ENCODE measurements around the gene WDR27.

DNA sequence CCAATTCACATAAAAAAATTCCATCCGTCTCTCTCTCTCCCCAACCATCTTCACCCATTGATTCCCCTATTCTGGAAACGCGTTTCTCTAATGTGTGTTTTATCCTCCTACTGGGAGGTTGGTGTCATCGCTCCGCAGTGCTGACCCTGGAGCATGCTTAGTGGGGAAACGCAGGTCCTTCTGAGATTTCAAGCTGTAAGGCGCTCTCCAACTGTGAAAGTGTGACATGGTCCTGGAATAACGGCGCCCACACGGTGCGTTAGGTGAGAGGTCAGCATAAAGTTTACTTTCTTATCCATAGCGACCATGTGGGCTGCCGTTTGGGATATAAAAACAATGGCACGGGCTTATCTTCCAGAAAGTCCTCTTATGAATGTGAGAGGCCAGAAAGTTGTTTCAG, 123.9 kb downstream of the WDR27 start:
- TF ChIP-seq, protein P1, sequence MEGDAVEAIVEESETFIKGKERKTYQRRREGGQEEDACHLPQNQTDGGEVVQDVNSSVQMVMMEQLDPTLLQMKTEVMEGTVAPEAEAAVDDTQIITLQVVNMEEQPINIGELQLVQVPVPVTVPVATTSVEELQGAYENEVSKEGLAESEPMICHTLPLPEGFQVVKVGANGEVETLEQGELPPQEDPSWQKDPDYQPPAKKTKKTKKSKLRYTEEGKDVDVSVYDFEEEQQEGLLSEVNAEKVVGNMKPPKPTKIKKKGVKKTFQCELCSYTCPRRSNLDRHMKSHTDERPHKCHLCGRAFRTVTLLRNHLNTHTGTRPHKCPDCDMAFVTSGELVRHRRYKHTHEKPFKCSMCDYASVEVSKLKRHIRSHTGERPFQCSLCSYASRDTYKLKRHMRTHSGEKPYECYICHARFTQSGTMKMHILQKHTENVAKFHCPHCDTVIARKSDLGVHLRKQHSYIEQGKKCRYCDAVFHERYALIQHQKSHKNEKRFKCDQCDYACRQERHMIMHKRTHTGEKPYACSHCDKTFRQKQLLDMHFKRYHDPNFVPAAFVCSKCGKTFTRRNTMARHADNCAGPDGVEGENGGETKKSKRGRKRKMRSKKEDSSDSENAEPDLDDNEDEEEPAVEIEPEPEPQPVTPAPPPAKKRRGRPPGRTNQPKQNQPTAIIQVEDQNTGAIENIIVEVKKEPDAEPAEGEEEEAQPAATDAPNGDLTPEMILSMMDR (IDR thresholded peaks at IDR 0.05), result no peak
- TF ChIP-seq POLR2A (IDR thresholded peaks at IDR 0.05), result no peak
- TF ChIP-seq POLR2AphosphoS5 (IDR thresholded peaks at IDR 0.05), result no peak
